ENCODE measurements around the gene NLGN1. TPM values are rescaled to one million over a fixed set of nuclear protein-coding genes. Genes with fewer than 3 reads are reported as not detected.

NLGN1 gene
- total RNA-seq, 1 donor from 2014 or later, result 4.5 TPM

- Histone ChIP-seq H3K36me3 (ENCODE audit: control insufficient read depth, insufficient read depth, low read length) (no peaks in the 10 kb centered on the region), H3K27me3 (ENCODE audit: control insufficient read depth, insufficient read depth, low read length) (no peaks in the 10 kb centered on the region), H3K4me3 (ENCODE audit: low read depth, low read length) (no peak overlapping the region)
- no peak for DNase-seq (ENCODE audit: low read depth)
- TF ChIP-seq, protein P1, sequence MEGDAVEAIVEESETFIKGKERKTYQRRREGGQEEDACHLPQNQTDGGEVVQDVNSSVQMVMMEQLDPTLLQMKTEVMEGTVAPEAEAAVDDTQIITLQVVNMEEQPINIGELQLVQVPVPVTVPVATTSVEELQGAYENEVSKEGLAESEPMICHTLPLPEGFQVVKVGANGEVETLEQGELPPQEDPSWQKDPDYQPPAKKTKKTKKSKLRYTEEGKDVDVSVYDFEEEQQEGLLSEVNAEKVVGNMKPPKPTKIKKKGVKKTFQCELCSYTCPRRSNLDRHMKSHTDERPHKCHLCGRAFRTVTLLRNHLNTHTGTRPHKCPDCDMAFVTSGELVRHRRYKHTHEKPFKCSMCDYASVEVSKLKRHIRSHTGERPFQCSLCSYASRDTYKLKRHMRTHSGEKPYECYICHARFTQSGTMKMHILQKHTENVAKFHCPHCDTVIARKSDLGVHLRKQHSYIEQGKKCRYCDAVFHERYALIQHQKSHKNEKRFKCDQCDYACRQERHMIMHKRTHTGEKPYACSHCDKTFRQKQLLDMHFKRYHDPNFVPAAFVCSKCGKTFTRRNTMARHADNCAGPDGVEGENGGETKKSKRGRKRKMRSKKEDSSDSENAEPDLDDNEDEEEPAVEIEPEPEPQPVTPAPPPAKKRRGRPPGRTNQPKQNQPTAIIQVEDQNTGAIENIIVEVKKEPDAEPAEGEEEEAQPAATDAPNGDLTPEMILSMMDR (IDR thresholded peaks at IDR 0.05; ENCODE audit: insufficient read depth, low read length, poor library complexity, severe bottlenecking), result no peak
Measured at GRCh38 chr3:173473237-173473636, 75.7 kb downstream of the NLGN1 start.

- Histone ChIP-seq H3K27me3 (ENCODE audit: control insufficient read depth, insufficient read depth, low read length) (no peaks in the 10 kb centered on the region), H3K4me3 (ENCODE audit: low read depth, low read length) (no peak overlapping the region), H3K36me3 (ENCODE audit: control insufficient read depth, insufficient read depth, low read length) (no peaks in the 10 kb centered on the region)
- TF ChIP-seq, protein P1 (IDR thresholded peaks at IDR 0.05; ENCODE audit: insufficient read depth, low read length, poor library complexity, severe bottlenecking), result no peak
- DNase-seq (ENCODE audit: low read depth), result no peak
Measured at GRCh38 chr3:173479301-173479700, 81.8 kb downstream of the NLGN1 start.

DNA sequence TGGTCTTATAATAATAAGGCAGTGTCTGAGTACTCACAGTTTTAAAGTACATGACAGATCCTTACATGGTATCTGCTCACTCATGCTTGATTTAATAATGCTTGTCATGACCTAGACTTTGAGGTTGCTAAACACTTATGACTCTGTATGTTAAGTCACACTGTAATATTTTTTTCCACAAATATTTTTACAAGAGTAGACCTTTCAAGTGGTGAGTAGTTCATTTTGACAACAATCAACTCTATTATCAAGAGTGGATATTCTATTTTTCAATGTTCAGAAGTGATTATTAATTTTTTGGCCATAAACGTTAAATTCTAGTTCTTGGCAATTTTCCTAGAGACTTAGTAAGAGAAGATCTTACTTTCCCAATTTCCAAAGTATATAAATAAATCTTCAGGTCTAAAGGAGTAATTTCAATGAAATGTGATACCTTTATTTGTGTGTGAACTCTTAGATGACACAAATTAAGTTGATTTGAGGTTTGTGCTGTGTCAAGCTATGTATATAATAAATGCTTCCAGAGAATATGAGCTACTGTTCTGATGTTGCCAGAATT, 104.5 kb downstream of the NLGN1 start:
- Histone ChIP-seq H3K36me3 (ENCODE audit: control insufficient read depth, insufficient read depth, low read length) (no peaks in the 10 kb centered on the region), H3K27me3 (ENCODE audit: control insufficient read depth, insufficient read depth, low read length) (no peaks in the 10 kb centered on the region), H3K4me3 (ENCODE audit: low read depth, low read length) (no peak overlapping the region)
- TF ChIP-seq, protein P1 (IDR thresholded peaks at IDR 0.05; ENCODE audit: insufficient read depth, low read length, poor library complexity, severe bottlenecking), result no peak
- DNase-seq (ENCODE audit: low read depth), result no peak

GRCh38 chr3:173502983-173503568, 105.5 kb downstream of the NLGN1 start:
- Histone ChIP-seq H3K36me3 (ENCODE audit: control insufficient read depth, insufficient read depth, low read length) (no peaks in the 10 kb centered on the region), H3K27me3 (ENCODE audit: control insufficient read depth, insufficient read depth, low read length) (no peaks in the 10 kb centered on the region), H3K4me3 (ENCODE audit: low read depth, low read length) (no peak overlapping the region)
- TF ChIP-seq, protein P1 (IDR thresholded peaks at IDR 0.05; ENCODE audit: insufficient read depth, low read length, poor library complexity, severe bottlenecking), result no peak
- no peak for DNase-seq (ENCODE audit: low read depth)

- DNase-seq (ENCODE audit: low read depth), result no peak
- H3K4me3 ChIP-seq (ENCODE audit: low read depth, low read length), result no peak overlapping the region
- H3K27me3 ChIP-seq (ENCODE audit: control insufficient read depth, insufficient read depth, low read length), result no peaks in the 10 kb centered on the region
- TF ChIP-seq, protein P1 (IDR thresholded peaks at IDR 0.05; ENCODE audit: insufficient read depth, low read length, poor library complexity, severe bottlenecking), result no peak
- H3K36me3 ChIP-seq (ENCODE audit: control insufficient read depth, insufficient read depth, low read length), result no peaks in the 10 kb centered on the region
Measured at GRCh38 chr3:173510565-173510964, 113.0 kb downstream of the NLGN1 start.

DNA sequence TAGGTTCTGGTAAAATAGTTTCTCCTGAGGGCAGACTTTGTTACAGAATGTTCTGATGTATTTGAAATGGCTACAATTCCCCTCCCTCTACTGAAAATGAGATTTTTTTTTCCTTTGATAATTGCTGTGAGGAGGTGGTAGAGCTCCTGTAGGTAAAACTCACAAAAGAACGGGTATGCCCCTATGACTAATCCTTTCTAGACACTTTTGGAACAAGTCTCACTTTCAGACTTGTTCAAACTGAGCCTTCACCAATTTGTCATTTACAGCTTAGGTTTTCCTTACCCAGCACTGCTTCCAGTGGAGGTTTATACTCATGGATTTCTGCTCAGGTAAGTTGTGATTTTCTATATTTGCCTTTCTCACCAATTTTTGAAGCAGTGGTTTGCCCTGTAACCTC, 115.6 kb downstream of the NLGN1 start:
- TF ChIP-seq, protein P1 (IDR thresholded peaks at IDR 0.05; ENCODE audit: insufficient read depth, low read length, poor library complexity, severe bottlenecking), result no peak
- Histone ChIP-seq H3K4me3 (ENCODE audit: low read depth, low read length) (no peak overlapping the region), H3K36me3 (ENCODE audit: control insufficient read depth, insufficient read depth, low read length) (no peaks in the 10 kb centered on the region), H3K27me3 (ENCODE audit: control insufficient read depth, insufficient read depth, low read length) (no peaks in the 10 kb centered on the region)
- no peak for DNase-seq (ENCODE audit: low read depth)
